NCI-H187 treated with DMSO at 0.1 percent for 48 hours (cell line): ENCODE measurements around the gene SKP1.

Experiments used
- DNase-seq: peaks from one replicate; lab custom pipeline; 2025; lab: John Stamatoyannopoulos, UW

Gene SKP1

DNA sequence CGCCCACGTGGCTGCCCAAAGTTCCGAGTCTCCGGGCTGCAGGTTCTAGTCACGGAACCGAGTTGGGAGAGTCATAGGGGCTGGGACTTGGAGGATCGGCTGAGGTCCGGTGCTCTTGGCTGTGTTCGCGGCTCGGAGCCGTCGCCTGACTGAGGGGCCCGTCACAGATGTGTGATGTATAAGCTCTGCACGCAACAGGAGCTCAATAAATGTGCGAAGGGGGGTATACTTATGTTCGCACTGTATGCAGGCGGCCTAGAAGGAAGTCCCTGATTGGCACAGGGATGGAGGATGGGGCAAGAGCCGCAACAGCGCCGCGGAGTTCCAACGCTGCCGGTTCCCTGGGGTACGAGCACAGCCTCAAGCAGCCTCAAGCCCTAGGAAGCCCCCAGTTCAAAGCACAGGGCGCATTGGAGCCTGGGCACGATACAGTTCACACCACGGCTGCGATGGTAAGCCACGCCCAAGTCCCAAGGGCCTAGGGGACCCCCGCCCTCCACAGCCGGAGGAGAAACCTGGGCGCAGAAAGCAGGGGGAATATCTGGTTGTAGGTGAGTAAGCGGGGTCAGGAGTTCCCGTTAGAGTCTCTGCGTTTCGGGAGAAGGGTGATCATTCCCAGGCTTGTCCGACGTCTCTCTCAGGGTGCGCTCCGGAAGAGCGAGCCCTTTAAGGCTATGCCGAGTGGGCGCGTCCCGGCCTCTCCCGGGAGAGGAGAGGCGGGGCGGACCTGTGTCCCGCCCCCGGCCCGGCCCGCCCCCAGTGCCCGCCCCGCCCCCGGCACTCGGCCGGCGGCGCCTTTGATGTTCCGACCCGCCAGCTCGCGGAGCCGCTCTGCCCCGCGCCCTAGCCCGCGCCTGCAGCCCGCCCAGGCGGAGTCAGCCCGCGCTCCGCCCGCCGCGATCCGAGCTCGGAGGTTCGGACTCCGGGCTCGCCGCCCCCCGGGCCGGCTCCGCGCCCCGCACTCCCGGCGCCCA, 62.6 kb downstream of the SKP1 start, which contains the start of gene TCF7:
TCF7 (plus strand) TSS at position 780 of the 974 bp plus-strand sequence. CDS start 226 bp downstream, outside the sequence.
- no peak for DNase-seq

DNA sequence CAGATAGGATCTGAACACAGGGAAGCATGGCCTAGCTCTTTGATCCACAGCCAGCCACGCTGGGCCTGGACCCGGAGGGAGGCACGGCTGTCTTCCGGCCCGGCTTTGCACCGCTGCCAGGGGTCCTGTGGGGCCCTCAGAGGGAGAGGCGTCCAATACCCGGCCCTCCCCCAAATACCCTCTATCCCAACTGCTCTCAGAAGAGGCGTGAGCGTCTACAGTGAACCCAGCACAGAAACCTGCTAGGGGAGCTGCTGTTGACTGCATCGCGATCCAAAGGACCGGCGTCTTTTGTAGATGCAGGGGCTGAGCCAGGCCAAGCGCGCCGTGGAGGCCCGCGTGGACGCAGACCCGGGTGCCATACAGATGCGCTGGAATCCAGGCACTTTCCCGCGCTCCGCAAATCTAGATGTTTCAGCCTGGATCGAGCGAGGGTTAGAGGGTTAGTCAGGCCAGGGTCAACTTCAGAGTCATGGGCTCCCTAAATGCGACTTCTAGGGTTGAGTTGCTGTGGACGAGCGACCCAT, 63.3 kb downstream of the SKP1 start:
- DNase-seq = no peak

DNA sequence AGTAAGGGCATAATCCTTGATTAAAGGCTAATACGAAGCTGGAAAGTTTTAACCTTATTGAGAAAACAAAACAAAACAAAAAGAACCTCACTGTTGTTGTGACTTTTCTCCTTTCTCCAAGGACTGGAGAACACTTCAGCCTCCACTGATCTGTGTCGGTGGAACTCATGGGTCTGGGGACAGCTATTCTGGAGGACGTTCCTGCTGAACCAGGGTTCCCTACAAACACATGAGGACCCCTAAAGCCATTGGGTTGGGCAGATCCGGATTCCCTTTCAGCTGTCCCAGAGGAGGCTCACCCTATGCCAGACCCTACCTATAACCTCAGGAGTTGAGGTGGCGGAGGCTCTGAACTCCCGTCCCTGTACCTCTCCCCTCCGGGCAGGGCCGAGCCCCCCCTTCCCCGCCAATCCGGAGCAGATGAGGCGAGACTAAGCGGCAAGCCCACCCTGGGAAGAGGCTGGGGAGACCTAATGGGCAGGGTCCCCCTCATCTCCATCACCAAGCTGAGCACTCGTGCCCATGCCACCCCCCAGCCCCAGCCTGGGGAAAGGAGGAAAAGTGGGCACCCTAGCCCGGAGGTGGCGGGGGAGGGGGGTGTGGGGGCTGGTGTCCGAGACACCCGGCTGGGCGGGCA, 63.9 kb downstream of the SKP1 start:
- no peak for DNase-seq

DNA sequence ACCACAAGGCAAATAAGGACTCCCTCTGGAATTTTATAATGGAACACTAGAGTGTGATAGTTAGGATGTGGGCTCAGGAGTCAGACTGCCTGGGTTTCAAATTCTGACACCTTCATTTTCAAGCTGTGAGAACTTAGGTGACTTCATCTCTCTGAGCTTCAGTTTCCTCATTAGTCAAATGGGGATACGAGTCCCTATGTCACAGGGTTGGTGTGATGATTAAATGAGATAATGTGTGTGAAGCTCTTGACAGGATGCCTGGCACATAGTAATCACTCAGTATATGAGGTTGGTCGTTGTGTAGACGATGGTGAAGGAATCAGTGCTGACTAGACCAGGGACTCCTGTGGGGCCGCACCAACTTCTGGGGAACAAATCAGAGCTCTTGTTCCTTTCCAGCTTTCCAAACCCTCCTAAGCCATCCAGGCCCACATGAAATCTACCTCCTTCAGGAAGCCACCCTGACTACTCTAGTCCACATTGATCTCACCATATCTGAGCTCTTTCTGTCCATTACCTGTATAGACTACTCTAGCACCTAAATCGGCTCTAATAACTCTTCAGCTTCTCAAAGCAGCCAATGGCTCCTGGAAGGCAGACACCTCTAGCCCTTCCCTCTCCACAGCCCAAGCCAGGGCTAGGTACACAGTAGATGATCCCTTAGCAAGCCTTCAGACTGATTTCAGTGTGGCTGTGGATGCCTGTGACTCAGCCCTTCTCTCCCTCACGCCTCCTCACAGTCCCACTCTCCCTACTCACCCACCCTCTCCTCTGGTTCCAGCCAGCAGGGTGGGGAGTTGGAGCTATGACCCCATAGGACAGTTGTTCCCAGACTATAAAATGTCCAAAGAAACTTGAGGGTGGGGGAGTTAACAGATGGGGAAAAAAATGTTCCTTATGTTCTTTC, 64.8 kb downstream of the SKP1 start:
- no peak for DNase-seq

DNA sequence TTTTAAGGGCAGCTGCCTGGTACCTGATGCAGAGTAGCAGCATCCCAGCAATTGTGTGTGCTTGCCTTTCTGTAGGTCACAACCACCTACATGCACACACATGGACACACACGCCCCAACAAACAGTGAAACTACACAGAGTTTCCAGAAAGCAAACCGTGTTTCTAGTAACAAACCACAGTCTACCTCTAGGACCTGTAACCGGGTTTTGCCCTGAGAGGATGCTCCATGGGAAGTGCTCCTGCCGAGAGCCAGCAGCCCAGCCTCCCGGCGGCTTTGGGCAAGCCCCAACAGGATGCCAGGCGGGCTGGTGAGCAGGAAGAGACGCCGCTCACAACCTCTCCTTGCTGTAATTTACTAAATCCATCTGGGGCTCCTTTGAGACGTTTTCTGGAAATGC, 66.4 kb downstream of the SKP1 start:
- DNase-seq = no peak

DNA sequence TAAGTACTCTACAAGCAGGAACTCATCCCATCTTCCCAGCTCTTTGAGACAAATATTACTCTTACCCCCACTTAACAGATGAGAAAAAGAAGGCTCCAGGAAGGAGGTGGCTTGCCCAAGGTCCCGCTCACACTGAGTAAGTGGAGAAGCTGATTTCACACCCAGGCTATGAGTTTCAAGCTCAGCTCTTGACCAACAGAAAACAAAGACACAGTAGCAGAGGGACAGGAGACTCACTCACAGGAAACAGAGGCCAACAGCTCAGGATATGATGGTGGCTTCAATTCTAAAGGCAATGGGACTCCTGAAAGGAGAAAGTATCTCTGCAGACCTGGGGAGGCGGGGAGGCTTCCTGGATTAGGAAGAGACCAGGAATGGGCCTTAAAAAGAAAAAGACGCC, 69.0 kb downstream of the SKP1 start:
- DNase-seq = no peak

DNA sequence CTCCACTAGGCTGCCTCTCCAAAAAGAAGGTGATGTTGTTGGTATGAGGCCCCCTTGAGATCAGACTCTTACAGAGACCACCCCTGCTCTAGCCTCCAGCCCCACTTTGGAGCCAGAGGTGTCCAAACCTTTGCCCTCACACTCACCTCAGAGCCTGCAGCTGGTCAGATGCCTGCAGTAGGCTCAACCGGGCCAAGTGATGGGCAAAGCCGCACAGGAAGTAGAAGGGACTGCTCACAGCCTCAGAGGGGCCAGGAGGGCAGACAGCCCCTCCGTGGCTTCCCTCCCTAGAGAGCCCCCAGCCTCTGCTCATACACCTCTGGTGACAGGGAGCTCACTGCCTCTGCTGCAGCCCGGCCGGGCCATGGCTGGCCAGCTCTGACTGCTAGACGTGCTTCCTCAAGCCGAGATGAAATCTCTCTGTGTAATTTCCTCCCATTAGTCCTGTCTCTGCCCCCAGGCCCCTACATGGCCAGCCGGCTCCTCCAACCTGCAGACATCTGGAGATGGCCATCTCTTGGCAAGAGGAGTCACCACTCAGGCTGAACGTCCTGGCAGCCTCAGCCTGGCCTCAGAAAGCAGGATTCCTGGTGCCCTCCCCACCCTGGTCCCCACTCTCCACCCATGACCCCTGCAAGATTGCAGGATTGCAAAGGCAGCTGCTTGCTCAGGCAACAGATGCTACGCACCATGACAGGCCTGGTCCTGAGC, 69.6 kb downstream of the SKP1 start:
- DNase-seq = no peak

DNA sequence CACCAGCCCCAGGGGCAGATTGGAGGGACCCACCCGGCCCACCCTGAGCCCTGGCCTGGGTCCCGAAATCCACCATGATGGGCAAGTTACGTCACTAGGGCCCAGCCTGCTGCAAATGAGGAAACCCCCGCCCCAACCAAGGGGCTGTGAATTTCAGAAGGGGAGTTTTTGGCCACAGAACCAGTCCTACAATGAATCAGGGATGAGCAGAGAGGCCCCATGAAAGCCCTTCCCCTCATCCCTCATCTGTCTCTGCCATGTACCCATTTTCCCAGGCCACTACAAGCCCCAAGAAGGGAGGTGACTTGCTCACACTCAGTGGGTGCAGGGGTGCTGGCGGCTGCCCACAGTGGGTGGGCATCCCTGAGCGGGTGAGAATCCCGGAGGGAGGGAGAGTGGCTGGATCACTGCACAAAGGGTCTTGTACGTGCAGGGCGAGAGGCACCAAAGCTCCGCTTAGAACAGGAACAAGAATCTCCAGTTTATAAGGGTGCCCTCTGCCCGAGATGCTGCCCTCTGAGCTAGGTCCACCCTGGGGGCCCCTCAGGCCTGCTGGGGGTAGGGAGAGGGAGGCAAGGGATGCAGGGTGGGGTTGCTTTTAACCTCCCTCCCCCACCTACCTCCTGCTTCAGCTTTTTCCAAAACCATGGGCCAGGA, 72.6 kb downstream of the SKP1 start:
- no peak for DNase-seq

DNA sequence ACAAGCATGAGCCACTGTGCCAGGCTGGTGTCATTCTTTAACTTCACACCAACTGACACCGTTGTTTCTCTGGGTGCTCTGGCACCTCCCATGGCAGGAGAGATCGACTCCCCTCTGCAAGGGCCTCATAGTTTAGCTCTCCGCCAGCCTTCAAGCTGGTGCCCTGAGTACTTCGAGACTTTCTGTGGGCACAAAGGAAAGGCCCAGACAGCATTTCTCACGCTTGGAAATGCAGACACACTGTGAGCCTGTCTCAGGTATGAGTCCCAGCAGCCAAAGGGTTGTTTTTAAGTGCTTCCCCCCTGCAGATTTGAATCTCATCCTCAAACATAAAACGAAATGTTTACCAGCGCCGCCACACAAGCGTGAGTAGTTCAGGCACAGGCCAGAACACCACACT, 73.4 kb downstream of the SKP1 start:
- DNase-seq = no peak

DNA sequence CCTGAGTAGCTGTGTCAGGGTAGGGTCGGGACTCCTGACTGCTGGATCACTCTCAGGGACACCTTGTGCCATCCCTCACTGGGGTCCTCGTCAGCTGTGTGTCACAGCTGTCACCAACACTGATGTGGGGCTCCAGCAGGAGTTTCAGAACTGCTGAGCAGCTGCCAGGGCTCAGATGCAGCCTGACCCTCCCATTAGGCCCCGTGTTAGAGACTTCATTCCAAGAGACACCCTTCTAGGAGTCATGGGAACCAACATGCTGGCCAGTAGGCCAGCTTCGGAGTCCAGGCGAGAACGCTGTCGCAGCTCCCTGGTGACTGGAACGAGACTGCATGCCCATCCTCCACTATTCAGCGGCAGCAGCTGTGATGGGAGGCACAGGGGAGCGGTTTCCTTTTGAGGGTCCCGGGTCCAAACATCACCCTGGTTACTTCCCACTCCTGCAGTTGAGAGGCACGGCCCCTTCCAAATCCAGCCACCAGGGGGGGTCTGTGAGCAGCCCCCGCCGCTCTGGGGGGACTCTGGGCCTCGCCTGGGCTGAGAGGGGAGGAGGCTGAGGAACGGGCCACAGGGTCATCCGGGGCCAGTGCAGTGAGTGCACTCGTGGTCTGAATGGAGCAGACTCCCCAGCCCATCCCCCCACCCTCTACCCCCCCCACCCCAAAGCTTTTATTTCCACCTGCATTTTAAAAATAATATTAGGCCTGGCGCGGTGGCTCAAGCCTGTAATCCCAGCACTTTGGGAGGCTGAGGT, 74.9 kb downstream of the SKP1 start:
- no peak for DNase-seq

DNA sequence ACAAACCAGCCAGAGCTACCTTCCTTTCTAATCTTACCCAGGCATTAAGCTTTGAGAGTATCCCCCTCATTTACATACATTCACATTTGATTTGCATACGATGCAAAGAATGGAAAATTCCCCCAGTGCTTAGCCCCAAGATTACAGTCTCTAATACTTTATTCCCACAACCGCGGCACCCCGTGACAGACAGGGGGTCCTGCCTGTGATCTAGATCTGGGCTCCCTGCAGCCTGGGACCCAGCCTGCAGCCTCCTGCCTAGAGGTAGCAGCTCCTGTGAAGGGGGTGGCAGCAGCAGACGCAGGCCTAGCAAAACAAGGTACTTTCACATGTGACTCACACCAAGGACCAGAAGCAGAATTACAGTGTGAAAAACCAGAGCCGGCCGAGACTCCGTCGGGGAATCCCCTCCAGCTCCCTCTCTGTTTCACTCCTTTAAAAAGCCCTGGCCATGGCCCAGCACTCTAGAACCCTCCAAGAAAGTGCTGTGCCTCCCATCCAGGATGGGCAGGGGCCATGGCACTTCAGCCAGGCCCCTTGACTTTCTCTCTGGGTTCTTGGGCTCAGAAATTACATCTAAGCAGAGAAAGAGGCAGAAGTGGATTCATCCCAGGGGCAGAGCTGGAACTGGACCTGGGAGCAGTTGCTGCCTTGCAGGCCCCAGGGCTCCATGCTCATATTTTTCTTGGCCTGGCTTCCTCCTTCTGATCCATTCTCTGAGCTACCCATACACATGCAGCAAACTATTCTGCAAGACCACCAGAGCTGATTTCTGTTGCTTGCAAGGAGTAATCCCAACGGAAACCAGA, 76.3 kb downstream of the SKP1 start:
- no peak for DNase-seq

DNA sequence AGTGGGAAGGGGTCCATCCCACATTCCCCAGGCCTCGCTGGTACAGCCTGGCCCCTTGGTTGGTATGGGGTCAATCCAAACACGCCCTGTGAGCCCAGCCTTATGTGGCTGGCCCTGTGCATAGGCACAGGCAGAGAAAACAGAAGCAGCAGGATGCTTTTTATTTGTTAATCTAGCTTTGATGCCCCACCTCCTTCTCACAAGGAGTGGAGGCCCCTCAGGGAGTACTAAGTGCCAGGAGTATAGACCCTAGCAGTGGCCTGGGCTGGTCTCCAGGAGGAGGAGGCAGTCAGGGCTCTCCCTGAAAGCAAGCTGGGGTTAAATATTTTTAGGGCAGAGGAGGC, 76.8 kb downstream of the SKP1 start:
- no peak for DNase-seq

DNA sequence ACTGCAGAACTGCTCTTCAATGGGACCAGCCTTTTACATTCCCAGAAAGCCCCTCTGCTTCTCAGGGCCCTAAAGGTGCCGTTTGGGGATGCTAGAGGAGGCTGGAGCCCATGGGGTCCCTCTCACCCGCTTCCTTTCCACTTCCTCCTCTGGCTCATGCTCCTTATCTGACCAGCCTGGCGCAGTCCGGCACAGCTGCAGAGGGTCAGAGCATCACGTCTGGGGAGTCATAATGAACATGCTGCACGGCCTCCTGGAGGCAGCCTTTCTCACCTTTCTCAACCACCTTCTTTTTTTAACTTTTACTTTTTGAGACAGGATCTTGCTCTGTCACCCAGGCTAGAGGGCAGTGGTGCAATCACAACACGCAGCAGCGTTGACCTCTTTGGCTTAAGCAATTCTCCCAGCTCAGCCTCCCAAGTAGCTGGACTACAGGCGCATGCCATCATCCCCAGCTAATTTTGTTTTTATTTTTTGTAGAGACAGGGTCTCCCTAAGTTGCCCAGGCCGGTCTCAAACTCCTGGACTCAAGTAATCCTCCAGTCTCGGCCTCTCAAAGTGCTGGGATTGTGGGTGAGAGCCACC, 77.4 kb downstream of the SKP1 start:
- no peak for DNase-seq
